Stimulated activated CD8-positive, alpha-beta memory T cell treated with anti-CD3 and anti-CD28 coated beads, Interleukin-15, amount 100 ng/mL, for 48 hours (primary cell): ENCODE data around the gene DHRS7B.
"Not testable (repeated sequence)": the region's sequence is repeated elsewhere in the genome, so short reads cannot be mapped to it uniquely, and the experiment has no call there.

Experiments
- DNase-seq, 2 donors: peaks; one replicate each; pipeline ENCODE4 v3.0.0-alpha.2; 2020; ENCODE audit warnings: low read depth in 2 of 2

DHRS7B gene

GRCh38 chr17:21108651-21109050 is 18.1 kb upstream of the DHRS7B start:
- no peak for DNase-seq

- no peak for DNase-seq
Measured at GRCh38 chr17:21113049-21113690, 13.6 kb upstream of the DHRS7B start.

GRCh38 chr17:21113716-21114115 is 13.0 kb upstream of the DHRS7B start:
- DNase-seq, result no peak

DNA sequence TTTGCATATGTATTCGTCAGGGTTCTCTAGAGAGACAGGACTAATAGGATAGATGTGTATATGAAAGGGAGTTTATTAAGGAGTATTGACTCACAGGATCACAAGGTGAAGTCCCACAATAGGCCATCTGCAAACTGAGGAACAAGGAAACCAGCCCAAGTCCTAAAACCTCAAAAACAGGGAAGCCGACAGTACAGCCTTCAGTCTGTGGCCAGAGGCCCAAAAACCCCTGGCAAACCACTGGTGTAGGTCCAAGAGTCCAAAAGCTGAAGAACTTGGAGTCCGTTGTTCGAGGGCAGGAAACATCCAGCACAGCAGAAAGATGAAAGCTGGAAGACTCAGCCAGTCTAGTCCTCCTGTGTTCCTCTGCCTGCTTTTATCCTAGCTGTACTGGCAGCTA is 12.0 kb upstream of the DHRS7B start:
- DNase-seq, result not testable (repeated sequence)

DNA sequence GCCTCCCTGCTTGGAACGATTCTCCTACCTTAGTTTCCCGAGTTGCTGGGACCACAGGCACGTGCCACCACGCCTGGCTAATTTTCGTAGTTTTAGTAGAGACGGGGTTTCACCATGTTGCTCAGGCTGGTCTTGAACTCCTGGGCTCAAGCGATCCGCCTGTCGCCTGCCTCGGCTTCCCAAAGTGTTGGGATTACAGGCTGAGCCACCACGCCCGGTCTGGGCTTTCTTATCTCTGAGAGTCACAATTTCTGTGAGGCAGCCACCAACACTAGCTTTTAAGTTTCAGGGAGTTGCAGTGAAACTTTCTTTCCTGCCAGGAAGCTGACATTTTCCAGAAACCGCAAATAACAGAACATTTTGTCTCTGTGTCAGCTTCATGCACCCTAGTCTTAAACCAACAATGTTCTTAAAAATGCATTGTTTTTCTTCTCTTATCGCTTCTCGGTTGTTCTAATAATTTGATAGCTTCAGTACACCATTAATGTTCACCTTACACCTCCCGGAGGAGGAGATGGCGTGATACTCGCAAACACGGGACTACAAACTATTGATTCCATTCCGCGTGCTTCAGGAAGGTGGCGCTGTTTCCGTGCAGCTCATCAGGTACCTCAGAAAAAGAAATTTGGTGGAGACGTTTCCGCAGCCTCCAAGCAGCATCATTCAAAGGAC is 7.4 kb upstream of the DHRS7B start:
- DNase-seq, result peak; percentile 25 to 50

DNA sequence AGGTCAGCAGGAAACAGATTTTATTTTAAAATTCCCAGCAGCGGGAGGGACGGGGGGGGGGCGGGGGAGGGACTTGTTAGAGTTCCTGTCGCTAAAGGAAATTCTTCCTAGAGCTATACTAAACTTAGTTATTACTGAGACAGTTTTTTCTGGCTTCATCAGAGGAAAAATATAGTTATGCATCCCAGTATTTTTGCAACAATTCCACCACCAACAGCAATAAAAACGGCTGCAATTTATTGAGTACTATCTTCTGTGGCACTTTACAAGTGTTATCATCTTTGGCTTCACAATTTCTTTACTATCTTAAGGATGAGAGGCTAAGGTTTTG is 6.9 kb upstream of the DHRS7B start:
- no peak for DNase-seq

DNA sequence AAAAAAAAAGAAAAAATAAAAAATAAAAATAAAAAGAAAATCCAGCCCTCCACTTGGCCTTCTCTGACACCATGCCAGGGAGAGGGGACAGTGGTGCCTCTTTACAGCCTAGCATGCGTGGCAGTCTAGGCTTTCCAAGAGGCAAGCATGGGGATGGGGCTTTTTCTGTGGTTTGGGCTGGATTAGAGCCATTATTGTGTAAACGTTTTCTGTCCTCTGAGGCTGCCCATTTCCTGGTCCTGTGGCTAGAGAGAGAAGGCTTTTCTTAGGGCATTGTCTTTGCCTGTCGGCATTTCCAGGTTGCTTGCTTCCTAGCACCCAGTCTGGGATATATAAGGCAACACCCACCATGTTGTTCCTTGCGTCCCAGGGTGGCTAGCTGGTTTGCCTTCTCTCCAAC is 2.7 kb upstream of the DHRS7B start:
- DNase-seq, result no peak

- not testable (repeated sequence) for DNase-seq
Measured at GRCh38 chr17:21124517-21124916, 2.2 kb upstream of the DHRS7B start.

DNA sequence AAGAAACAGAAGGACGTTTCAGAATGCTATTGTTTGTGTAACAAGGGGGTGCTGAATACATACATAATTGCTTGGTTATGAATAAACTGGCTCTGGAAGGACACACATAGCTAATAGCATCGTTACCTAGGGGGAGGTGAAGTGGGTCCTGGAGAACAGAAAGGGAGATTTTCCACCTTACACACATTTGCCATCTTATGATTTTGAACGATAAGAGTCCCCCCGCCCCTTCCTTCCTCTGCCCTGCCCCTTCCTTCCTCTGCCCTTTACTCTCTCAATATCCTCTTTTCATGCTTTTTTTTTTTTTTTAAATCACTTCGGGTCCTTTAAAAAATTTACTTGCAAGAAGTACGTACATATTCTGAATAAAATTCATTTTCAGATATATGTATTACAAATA is 902 bp upstream of the DHRS7B start:
- peak; percentile 9 to 10 for DNase-seq

DNA sequence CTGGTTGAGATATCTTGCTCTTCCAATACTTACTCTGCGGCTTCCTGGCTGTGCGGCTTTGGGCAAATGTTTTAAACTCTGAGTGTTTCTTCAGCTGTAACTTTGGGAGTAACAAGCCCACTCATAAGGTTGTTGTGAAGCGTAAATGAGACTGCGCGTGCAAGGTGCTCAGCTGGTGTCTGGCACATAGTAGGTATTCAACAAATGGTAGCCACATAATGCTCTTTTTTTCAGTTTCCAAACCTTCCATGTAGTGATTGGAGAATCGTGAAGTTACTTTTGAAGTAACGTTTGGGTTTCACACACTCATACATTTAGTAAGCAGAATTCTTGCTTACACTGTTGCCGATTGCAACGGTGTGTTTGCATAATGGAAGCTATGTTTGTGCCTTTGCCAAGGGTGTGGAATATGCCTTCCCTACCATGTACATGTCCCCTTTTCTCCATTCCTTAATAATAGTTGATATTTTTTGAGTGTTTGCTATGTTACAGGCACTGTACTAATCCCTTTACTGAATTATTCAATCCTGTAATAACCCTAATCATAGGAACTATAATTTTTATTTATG is 829 bp downstream of the DHRS7B start:
- no peak for DNase-seq

GRCh38 chr17:21129023-21129681 is 2.4 kb downstream of the DHRS7B start:
- no peak for DNase-seq

GRCh38 chr17:21131137-21131536 is 4.4 kb downstream of the DHRS7B start:
- no peak for DNase-seq

DNA sequence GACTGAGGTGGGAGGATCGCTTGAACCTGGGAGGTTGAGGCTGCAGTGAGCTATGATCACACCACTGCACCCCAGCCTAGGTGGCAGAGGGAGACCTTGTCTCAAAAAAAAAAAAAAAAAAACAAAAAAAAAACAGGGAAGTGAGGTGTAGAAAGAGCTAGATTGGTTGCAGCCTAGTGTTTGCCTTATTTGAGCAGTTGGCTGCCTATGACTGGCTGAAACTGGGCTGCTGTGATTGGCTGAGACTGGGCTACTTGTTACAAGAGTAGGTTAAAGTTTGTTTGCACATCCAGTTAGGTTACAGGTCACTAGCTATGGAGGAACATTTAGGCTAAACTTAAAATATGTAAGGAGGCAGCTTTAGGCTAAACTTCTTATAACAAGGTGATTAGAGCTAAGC is 5.7 kb downstream of the DHRS7B start:
- no peak for DNase-seq

DNA sequence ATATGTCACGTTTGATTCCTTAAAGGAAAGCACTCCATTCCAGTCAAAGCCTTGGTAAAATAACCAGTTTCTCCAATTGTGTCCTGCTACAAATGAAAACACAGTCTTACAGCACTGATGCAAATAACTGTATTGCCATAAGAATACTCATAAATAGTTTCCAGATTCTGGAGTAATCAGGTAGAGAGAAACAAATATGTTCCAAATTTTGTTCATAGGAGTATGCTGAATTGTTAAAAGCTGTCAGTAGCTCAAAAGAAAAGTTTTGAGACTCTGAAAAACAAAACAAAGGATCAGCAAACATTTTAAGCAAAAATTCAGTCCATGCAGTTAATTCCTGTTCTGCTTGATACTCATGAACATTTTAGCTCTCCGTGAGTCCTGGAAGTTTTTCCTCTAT is 7.8 kb downstream of the DHRS7B start:
- DNase-seq, result no peak

DNA sequence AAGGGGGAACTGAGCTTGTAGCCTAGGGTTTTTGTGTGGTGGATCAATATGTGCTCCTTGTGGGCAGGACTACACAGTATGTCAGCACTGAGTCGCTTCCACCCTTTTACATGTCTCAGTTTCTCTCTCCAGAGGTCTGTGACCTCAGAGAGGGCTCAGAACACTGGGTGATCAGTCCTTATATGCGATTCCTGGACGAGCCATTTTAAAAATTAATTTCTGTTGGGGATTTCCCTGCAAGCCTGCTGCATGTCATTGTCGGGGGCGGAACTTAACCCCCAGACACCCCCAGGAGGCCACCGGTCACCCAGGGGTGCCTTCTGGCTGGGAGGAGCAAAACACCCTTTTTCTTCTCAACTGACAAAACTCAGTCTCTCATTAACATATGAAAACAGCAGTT is 14.1 kb downstream of the DHRS7B start:
- no peak for DNase-seq

GRCh38 chr17:21141331-21141730 is 14.6 kb downstream of the DHRS7B start:
- DNase-seq, result no peak

- not testable (repeated sequence) for DNase-seq
Measured at GRCh38 chr17:21142065-21142464, 15.3 kb downstream of the DHRS7B start.

GRCh38 chr17:21143695-21144094 is 16.9 kb downstream of the DHRS7B start:
- no peak for DNase-seq

- not testable (repeated sequence) for DNase-seq
Measured at GRCh38 chr17:21144299-21144698, 17.5 kb downstream of the DHRS7B start.

DNA sequence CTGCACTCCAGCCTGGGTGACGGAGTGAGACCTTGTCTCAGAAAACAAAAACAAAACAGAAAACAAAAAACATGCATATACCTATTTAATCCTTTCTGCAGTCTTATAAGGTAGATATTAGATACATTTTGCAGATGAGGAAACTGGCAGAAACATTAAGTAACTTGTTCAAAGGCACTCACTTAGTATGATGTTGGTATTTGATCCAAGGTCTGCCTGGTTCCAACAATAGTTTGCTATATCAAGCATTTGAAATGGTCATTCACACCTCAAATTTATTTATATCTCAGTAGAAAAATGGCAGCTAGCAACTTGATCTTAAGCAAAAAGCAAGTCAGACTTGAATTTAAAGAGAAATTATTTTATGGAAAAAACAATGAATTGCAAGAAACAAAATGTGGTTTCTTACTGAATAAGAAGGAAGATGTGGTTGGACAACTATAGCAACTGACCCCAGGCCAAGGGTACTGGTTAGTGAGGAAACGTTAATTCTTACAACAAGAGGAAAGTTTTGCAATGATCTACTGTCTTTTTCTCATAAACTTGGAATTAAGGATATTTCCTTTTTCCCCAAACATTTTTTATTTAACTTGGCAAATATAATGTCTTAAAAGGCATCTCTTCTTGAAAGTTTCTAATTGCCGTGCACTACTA is 19.7 kb downstream of the DHRS7B start:
- no peak for DNase-seq

DNA sequence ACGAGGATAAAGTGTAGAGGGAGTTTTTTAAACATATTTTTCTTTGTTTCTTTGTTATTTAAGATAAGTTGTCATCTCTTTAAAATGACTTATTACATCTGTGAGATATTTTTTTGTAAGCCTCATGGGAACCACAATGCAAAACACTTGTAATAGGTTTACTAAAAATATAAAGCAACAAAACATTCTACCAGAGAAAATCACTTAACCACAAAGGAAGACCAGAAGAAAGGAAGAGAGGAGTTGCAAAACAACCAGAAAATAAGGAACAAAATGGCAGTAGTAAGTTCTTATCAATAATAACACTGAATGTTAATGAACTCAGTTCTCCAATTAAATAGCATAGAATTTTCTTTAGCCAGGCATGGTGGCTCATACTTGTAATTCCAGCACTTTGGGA is 22.9 kb downstream of the DHRS7B start:
- no peak for DNase-seq

DNA sequence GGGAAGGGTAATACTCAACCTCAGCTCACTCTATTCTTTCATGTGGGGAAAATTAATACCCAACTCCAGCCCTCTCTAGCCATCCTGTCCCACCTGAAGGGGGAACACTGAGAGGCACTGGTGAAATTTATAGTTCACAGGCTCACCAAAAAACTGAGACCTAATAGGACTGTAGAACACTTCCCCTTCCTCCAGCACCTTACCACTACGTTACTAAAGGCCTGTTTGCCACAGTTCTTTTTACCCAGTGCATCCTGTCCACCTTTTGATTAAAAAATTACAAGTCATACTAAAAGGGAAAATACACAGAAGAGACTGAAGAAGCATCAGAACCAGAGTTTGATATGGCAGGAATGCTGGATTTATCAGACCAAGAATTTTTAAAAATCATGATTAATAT is 26.0 kb downstream of the DHRS7B start:
- DNase-seq, result no peak
